Measurements from ENCODE around the gene TMEM72. TPM values are rescaled to one million over a fixed set of nuclear protein-coding genes. Genes with fewer than 3 reads are reported as not detected.

The TMEM72 gene
- total RNA-seq (under 1 TPM in 1 of 2 donors, not detected in 1; 0.33 TPM), polyA plus RNA-seq (under 1 TPM in 1 of 2 donors, not detected in 1; 0.02 TPM)

DNA sequence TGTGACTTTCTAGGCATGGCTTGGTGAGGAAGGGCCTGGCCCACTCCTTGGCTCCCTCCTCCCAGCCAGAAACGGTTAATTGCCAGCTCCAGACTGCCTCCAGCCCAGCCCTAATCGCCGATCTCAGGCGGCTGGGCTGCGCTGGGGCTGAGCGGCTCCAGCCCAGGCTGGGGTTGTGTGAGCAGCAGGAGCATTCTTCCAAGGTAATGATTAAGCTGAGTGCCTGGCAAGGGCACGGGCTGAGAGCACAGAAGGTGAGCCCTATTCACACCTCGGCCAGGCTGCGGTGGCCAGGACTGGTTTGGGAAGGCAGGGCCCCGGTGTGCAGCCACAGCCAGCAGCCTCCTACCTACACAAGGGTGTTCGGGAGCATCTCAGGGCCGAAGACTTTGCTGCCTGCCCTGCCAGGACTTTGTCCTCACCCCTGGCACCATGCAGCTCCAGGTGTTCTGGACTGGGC lies at the start of gene TMEM72:
Gene TMEM72 (plus strand): TSS at position 257 of the 460 bp plus-strand sequence. CDS start 176 bp downstream, at position 433.
- H3K9me3 ChIP-seq (ENCODE audit: control insufficient read depth in 4 of 4, low read length in 3 of 4) = no peaks in the 10 kb centered on the region
- H3K9ac ChIP-seq (ENCODE audit: low read depth in 1 of 2, low read length in 2 of 2) = no peak within 1 kb of the TSS
- H3K27ac ChIP-seq (ENCODE audit: low read depth in 1 of 2, low read length in 2 of 2) = no peak within 1 kb of the TSS
- peak in 1 of 2 donors; percentile 30 for TF ChIP-seq RAD21 (IDR thresholded peaks at IDR 0.05)
- TF ChIP-seq SP1 (IDR thresholded peaks at IDR 0.05) = peak; percentile 63
- TF ChIP-seq, protein P1, sequence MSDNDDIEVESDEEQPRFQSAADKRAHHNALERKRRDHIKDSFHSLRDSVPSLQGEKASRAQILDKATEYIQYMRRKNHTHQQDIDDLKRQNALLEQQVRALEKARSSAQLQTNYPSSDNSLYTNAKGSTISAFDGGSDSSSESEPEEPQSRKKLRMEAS (IDR thresholded peaks at IDR 0.05) = no peak
- peak; percentile 57 to 60 for TF ChIP-seq HNF4A (conservative IDR thresholded peaks at IDR 0.05)
- peak; percentile 60 to 71 for TF ChIP-seq RXRA (IDR thresholded peaks at IDR 0.05)
- TF ChIP-seq FOXA1 (IDR thresholded peaks at IDR 0.05) = no peak
- TF ChIP-seq JUND (IDR thresholded peaks at IDR 0.05) = peak in 1 of 2 donors; percentile 29
- H3K4me1 ChIP-seq (ENCODE audit: control insufficient read depth in 4 of 4, insufficient read depth in 4 of 4, low read length in 3 of 4) = peaks cover 3 to 12% (median 8%) of the 10 kb centered on the region in 4 donors
- no peaks in the 10 kb centered on the region for H3K36me3 ChIP-seq (ENCODE audit: control insufficient read depth in 4 of 4, insufficient read depth in 3 of 4, low read depth in 1 of 4, low read length in 3 of 4)
- 24% methylated on average over 12 of the region's 12 CpGs for WGBS
- H3K4me3 ChIP-seq (ENCODE audit: low read depth in 1 of 3, low read length in 3 of 3) = no peak within 1 kb of the TSS
- H3K27me3 ChIP-seq (ENCODE audit: control insufficient read depth in 4 of 4, insufficient read depth in 4 of 4, low read length in 3 of 4) = no peaks in the 10 kb centered on the region
- DNase-seq (ENCODE audit: low spot score) = peak; percentile 49

DNA sequence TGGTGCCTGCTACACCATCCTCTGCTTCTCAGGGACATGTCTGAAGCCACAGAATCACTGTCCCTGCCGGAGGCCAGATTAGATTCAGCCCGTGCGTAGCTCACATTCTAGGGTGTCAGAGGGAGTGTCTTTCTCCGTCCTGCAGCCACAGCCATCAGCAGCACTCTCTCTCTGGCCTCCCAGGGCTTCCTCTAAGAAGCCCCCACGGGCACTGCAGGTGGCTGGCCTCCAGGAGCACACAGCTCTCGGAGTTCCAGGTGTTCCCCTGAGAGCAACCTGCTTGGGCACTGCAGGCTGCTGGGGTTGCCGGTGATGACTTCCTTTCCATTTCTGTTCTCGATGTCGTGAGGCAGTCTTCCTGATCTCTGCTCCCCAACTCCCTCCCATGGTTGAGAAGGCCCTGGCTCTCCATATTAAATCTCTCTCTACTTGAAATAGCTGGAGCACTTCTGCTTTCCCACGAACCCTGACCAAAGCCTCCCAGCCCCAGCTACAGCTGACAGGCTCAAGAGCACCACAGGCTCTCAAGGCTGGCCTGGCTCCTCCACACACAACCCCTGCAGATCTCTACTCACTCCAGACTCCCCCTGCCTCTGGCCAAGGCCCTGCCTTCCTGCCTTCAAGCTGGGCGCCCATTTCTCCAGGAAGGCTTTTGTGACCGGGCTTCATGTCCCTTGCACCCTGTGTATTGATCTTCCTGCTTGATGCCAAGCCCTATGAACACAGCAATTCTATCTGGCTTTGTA lies 49.0 kb upstream of the TMEM72 start:
- Histone ChIP-seq H3K4me1 (ENCODE audit: control insufficient read depth in 4 of 4, insufficient read depth in 4 of 4, low read length in 3 of 4) (peaks cover 4 to 15% (median 9%) of the 10 kb centered on the region in 4 donors), H3K9me3 (ENCODE audit: control insufficient read depth in 4 of 4, low read length in 3 of 4) (no peaks in the 10 kb centered on the region), H3K27ac (ENCODE audit: low read depth in 1 of 2, low read length in 2 of 2) (no peak overlapping the region), H3K36me3 (ENCODE audit: control insufficient read depth in 4 of 4, insufficient read depth in 3 of 4, low read depth in 1 of 4, low read length in 3 of 4) (no peaks in the 10 kb centered on the region), H3K9ac (ENCODE audit: low read depth in 1 of 2, low read length in 2 of 2) (no peak overlapping the region), H3K4me3 (ENCODE audit: low read depth in 1 of 3, low read length in 3 of 3) (no peak overlapping the region), H3K27me3 (ENCODE audit: control insufficient read depth in 4 of 4, insufficient read depth in 4 of 4, low read length in 3 of 4) (no peaks in the 10 kb centered on the region)
- TF ChIP-seq TAF1 (conservative IDR thresholded peaks at IDR 0.05) (no peak), HNF4A (conservative IDR thresholded peaks at IDR 0.05) (peak; percentile 22)
- 78% methylated on average over 12 of the region's 12 CpGs for WGBS
- no peak for DNase-seq (ENCODE audit: low spot score)

DNA sequence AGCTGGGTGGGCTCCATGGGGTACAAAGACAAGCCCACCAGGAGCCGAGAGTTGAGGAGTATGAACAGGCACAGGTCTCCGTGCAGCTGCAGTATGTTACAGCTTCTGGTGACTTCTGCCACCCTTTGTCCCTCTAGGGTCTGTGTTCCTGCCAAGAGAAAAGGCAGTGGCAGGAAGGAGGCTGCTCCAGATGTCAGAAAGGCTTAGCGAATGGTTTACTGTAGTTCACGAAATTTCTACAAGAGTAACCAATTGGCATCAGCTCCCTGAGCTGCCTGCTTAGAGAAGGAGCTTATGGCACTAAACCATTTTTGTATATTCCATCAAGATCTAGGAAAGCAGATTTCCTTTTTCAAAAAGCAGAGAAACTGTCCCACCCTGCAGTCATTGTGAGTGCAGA lies 48.2 kb upstream of the TMEM72 start:
- no peak for DNase-seq (ENCODE audit: low spot score)
- Histone ChIP-seq H3K27ac (ENCODE audit: low read depth in 1 of 2, low read length in 2 of 2) (no peak overlapping the region), H3K4me1 (ENCODE audit: control insufficient read depth in 4 of 4, insufficient read depth in 4 of 4, low read length in 3 of 4) (peaks cover 4 to 15% (median 9%) of the 10 kb centered on the region in 4 donors), H3K4me3 (ENCODE audit: low read depth in 1 of 3, low read length in 3 of 3) (no peak overlapping the region), H3K36me3 (ENCODE audit: control insufficient read depth in 4 of 4, insufficient read depth in 3 of 4, low read depth in 1 of 4, low read length in 3 of 4) (no peaks in the 10 kb centered on the region), H3K9me3 (ENCODE audit: control insufficient read depth in 4 of 4, low read length in 3 of 4) (no peaks in the 10 kb centered on the region), H3K9ac (ENCODE audit: low read depth in 1 of 2, low read length in 2 of 2) (no peak overlapping the region), H3K27me3 (ENCODE audit: control insufficient read depth in 4 of 4, insufficient read depth in 4 of 4, low read length in 3 of 4) (no peaks in the 10 kb centered on the region)
- WGBS = 69% methylated on average over 4 of the region's 4 CpGs
- TF ChIP-seq JUND (IDR thresholded peaks at IDR 0.05) (no peak), NR2F2 (IDR thresholded peaks at IDR 0.05) (peak; percentile 58)
- TF ChIP-seq, protein P2, sequence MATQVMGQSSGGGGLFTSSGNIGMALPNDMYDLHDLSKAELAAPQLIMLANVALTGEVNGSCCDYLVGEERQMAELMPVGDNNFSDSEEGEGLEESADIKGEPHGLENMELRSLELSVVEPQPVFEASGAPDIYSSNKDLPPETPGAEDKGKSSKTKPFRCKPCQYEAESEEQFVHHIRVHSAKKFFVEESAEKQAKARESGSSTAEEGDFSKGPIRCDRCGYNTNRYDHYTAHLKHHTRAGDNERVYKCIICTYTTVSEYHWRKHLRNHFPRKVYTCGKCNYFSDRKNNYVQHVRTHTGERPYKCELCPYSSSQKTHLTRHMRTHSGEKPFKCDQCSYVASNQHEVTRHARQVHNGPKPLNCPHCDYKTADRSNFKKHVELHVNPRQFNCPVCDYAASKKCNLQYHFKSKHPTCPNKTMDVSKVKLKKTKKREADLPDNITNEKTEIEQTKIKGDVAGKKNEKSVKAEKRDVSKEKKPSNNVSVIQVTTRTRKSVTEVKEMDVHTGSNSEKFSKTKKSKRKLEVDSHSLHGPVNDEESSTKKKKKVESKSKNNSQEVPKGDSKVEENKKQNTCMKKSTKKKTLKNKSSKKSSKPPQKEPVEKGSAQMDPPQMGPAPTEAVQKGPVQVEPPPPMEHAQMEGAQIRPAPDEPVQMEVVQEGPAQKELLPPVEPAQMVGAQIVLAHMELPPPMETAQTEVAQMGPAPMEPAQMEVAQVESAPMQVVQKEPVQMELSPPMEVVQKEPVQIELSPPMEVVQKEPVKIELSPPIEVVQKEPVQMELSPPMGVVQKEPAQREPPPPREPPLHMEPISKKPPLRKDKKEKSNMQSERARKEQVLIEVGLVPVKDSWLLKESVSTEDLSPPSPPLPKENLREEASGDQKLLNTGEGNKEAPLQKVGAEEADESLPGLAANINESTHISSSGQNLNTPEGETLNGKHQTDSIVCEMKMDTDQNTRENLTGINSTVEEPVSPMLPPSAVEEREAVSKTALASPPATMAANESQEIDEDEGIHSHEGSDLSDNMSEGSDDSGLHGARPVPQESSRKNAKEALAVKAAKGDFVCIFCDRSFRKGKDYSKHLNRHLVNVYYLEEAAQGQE (IDR thresholded peaks at IDR 0.05) = no peak
